ENCODE results near the gene PIK3R5. TPM values are rescaled to one million over a fixed set of nuclear protein-coding genes. Genes with fewer than 3 reads are reported as not detected.

Gene PIK3R5
- total RNA-seq, 1 experiment from 2014 or later = 2.5 TPM

DNA sequence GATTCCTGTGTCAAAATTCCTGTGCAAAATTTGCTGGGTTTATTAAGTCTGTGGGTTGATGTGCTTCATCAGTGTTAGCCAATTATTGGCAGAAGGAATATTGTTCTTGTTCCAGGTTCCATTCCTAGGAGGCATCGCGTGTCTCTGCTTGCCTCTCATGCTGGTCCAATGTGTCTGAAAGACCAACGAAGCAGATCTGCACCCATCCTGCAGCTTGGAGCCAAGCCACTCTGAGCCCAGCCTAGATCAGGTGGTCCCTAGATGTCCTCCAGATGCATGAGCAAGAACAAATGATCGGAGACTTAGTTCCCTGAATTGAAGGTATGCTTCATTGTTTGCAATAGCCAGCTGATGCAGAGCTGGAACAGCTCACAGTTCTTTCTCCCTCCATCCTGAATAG, 87.5 kb downstream of the PIK3R5 start:
- Histone ChIP-seq H4K20me1 (ENCODE audit: insufficient read depth) (no peaks in the 10 kb centered on the region), H3K27me3 (ENCODE audit: insufficient read depth, low read length) (0 out of 2 replicates have a peak, but pooled peaks cover 8% of the 10 kb centered on the region), H3K27ac (ENCODE audit: low read depth, low read length) (no peak overlapping the region), H3K9ac (ENCODE audit: low read length) (no peak overlapping the region), H3K9me3 (ENCODE audit: control insufficient read depth in 1 of 2, insufficient read depth in 1 of 2, low read depth in 1 of 2, low read length in 2 of 2) (no peaks in the 10 kb centered on the region), H3K4me2 (ENCODE audit: low read length) (no peak overlapping the region), H3K79me2 (ENCODE audit: insufficient read depth, low read length) (no peaks in the 10 kb centered on the region), H3K4me1 (ENCODE audit: control insufficient read depth in 1 of 2, insufficient read depth in 2 of 2, low read length in 2 of 2) (no peaks in the 10 kb centered on the region), H3K4me3 (replicated peaks in 1 of 2; ENCODE audit: low read depth in 1 of 2, low read length in 2 of 2) (no peak overlapping the region), H2AFZ (ENCODE audit: low read depth, low read length, poor library complexity, severe bottlenecking) (no peak overlapping the region), H3K9me2 (ENCODE audit: insufficient read depth) (no peaks in the 10 kb centered on the region), H3K36me3 (ENCODE audit: control insufficient read depth in 1 of 2, insufficient read depth in 2 of 2, low read length in 2 of 2) (no peaks in the 10 kb centered on the region)
- intact Hi-C loops (cut with micrococcal nuclease) = no loop called here
- TF ChIP-seq ZBTB33 (IDR thresholded peaks at IDR 0.05; ENCODE audit: extremely low read depth, insufficient replicate concordance, low read length) (no peak), CEBPB (IDR thresholded peaks at IDR 0.05; ENCODE audit: low read depth) (no peak), REST (IDR thresholded peaks at IDR 0.05; ENCODE audit: low read depth) (no peak), MAX (IDR thresholded peaks at IDR 0.05) (no peak), EZH2phosphoT487 (IDR thresholded peaks at IDR 0.05; ENCODE audit: borderline replicate concordance) (no peak), YY1 (IDR thresholded peaks at IDR 0.05; ENCODE audit: extremely low read depth, insufficient replicate concordance, low read depth, low read length) (no peak), ELF1 (IDR thresholded peaks at IDR 0.05; ENCODE audit: borderline replicate concordance, low read depth) (no peak), ZFX (IDR thresholded peaks at IDR 0.05) (no peak), FOSL1 (IDR thresholded peaks at IDR 0.05; ENCODE audit: low read depth) (no peak), EZH2 (IDR thresholded peaks at IDR 0.05) (no peak), TCF7L2 (IDR thresholded peaks at IDR 0.05; ENCODE audit: borderline replicate concordance, extremely low read depth, insufficient read depth, insufficient read length) (no peak), POLR2AphosphoS5 (IDR thresholded peaks at IDR 0.05; ENCODE audit: low read depth, low read length) (no peak)
- no TSS peak for BruUV-seq (replicated peaks)
- RAD21 ChIA-PET (ENCODE audit: low non-redundant PET in 1 of 2, low total read pairs in 2 of 2, uncharacterized antibody in 2 of 2, unreplicated experiment in 2 of 2) = no interaction called here
- POLR2A ChIA-PET = no interaction called here
- CTCF ChIA-PET = no interaction called here
- ATAC-seq (no peak), DNase-seq (ENCODE audit: low read depth, low spot score) (no peak)

Measured in HCT116 (cell line).